ENCODE measurements around the gene BAIAP2.

The BAIAP2 gene

GRCh38 chr17:81000334-81000630 is 34.7 kb upstream of the BAIAP2 start:
- TF ChIP-seq EGR1 (IDR thresholded peaks at IDR 0.05) = no peak
- TF ChIP-seq ZBTB7A (IDR thresholded peaks at IDR 0.05; ENCODE audit: low read depth) = no peak
- TF ChIP-seq, protein P1, sequence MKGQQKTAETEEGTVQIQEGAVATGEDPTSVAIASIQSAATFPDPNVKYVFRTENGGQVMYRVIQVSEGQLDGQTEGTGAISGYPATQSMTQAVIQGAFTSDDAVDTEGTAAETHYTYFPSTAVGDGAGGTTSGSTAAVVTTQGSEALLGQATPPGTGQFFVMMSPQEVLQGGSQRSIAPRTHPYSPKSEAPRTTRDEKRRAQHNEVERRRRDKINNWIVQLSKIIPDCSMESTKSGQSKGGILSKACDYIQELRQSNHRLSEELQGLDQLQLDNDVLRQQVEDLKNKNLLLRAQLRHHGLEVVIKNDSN (IDR thresholded peaks at IDR 0.05) = no peak
- TF ChIP-seq TAF1 (IDR thresholded peaks at IDR 0.05; ENCODE audit: low read depth) = no peak
- no peak for TF ChIP-seq REST (IDR thresholded peaks at IDR 0.05; ENCODE audit: low read depth)
- TF ChIP-seq FOXM1 (IDR thresholded peaks at IDR 0.05; ENCODE audit: borderline replicate concordance, low read depth) = no peak
- no peak for TF ChIP-seq NFIC (IDR thresholded peaks at IDR 0.05)
- TF ChIP-seq EP300 (IDR thresholded peaks at IDR 0.05; ENCODE audit: borderline replicate concordance) = no peak
- no peak for TF ChIP-seq TEAD4 (IDR thresholded peaks at IDR 0.05)
- TF ChIP-seq MAX (IDR thresholded peaks at IDR 0.05) = no peak
- TF ChIP-seq CREB1 (IDR thresholded peaks at IDR 0.05; ENCODE audit: low read depth) = no peak
- no peak for TF ChIP-seq RAD21 (IDR thresholded peaks at IDR 0.05; ENCODE audit: low read depth)
- no peak for TF ChIP-seq TCF12 (IDR thresholded peaks at IDR 0.05; ENCODE audit: low read depth)
- no peak for TF ChIP-seq CEBPB (IDR thresholded peaks at IDR 0.05)
- TF ChIP-seq YY1 (IDR thresholded peaks at IDR 0.05; ENCODE audit: low read depth) = no peak

DNA sequence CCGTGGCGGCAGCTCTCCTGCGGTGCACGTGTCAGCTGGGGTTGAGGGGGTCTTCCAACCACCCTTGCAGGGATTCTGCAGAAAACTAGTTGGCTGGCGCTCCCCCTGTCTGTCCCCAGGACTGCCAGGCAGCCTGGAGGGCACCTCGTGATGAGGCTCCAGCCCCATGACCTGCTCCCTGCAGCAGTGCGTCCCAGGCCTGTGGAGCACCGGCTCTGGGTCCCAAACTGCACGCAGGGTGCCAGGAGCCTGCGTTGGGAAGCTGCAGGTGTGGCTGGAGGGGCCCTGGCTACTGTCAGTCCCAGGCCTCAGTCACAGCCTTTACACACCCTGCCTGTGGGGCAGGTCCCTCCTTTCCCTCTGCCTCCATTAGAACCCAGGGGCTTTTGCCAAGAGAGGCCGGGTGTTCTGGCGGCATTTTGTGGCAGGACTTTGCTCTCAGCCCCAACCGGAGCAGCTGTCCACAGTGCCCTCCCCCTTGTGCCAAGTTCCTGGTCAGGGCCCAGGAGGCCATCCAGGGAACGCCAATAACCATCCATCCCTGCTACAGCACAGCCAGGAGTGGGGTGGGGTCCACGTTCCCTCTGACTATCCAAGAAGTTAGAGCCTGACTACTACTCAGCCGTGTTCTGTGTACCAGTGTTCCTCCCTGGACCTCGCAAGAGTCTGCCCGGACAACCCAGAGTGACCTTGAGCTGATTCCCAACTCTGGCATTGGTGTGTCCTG is 34.2 kb upstream of the BAIAP2 start:
- no peak for TF ChIP-seq FOXM1 (IDR thresholded peaks at IDR 0.05; ENCODE audit: borderline replicate concordance, low read depth)
- TF ChIP-seq EGR1 (IDR thresholded peaks at IDR 0.05) = no peak
- no peak for TF ChIP-seq ZBTB7A (IDR thresholded peaks at IDR 0.05; ENCODE audit: low read depth)
- TF ChIP-seq REST (IDR thresholded peaks at IDR 0.05; ENCODE audit: low read depth) = no peak
- TF ChIP-seq RAD21 (IDR thresholded peaks at IDR 0.05; ENCODE audit: low read depth) = no peak
- TF ChIP-seq, protein P1 (IDR thresholded peaks at IDR 0.05) = no peak
- TF ChIP-seq NFIC (IDR thresholded peaks at IDR 0.05) = no peak
- no peak for TF ChIP-seq TAF1 (IDR thresholded peaks at IDR 0.05; ENCODE audit: low read depth)
- TF ChIP-seq TCF12 (IDR thresholded peaks at IDR 0.05; ENCODE audit: low read depth) = no peak
- TF ChIP-seq CREB1 (IDR thresholded peaks at IDR 0.05; ENCODE audit: low read depth) = no peak
- no peak for TF ChIP-seq YY1 (IDR thresholded peaks at IDR 0.05; ENCODE audit: low read depth)
- no peak for TF ChIP-seq MAX (IDR thresholded peaks at IDR 0.05)
- no peak for TF ChIP-seq CEBPB (IDR thresholded peaks at IDR 0.05)
- no peak for TF ChIP-seq EP300 (IDR thresholded peaks at IDR 0.05; ENCODE audit: borderline replicate concordance)
- no peak for TF ChIP-seq TEAD4 (IDR thresholded peaks at IDR 0.05)

DNA sequence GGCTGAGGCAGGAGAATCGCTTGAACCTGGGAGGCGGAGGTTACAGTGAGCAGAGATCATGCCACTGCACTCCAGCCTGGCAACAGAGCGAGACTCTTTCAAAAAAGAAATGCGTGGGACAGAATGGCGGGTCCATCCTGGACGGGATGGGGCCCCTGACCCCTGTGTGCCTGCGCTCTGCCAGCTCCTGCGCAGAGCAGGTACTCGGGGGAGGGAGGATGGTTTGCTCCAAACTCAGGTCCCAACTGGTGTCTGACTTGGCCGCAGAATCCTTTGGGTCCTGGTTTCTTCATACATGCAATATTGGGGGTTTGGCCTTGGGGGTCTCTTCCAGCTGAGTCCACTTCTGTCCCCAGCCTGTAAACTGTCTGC is 33.0 kb upstream of the BAIAP2 start:
- TF ChIP-seq, protein P1 (IDR thresholded peaks at IDR 0.05) = no peak
- no peak for TF ChIP-seq FOXM1 (IDR thresholded peaks at IDR 0.05; ENCODE audit: borderline replicate concordance, low read depth)
- TF ChIP-seq TEAD4 (IDR thresholded peaks at IDR 0.05) = no peak
- no peak for TF ChIP-seq YY1 (IDR thresholded peaks at IDR 0.05; ENCODE audit: low read depth)
- TF ChIP-seq ZBTB7A (IDR thresholded peaks at IDR 0.05; ENCODE audit: low read depth) = peak; percentile 34; the same call in 1 of the 2 replicates
- TF ChIP-seq RAD21 (IDR thresholded peaks at IDR 0.05; ENCODE audit: low read depth) = no peak
- TF ChIP-seq CEBPB (IDR thresholded peaks at IDR 0.05) = no peak

- TF ChIP-seq EGR1 (IDR thresholded peaks at IDR 0.05) = no peak
- TF ChIP-seq, protein P1 (IDR thresholded peaks at IDR 0.05) = peak; percentile 50
- TF ChIP-seq NFIC (IDR thresholded peaks at IDR 0.05) = peak; percentile 82
- TF ChIP-seq REST (IDR thresholded peaks at IDR 0.05; ENCODE audit: low read depth) = no peak
- 0 out of 2 replicates have a peak, but pooled peaks have one; percentile 18 for TF ChIP-seq ZBTB7A (IDR thresholded peaks at IDR 0.05; ENCODE audit: low read depth)
These were observed 32.3 kb upstream of the BAIAP2 start for GRCh38 chr17:81002409-81003361.

Data from Ishikawa (cell line).